SK-N-SH (cell line): Measurements from ENCODE around the gene DAGLA. TPM values are rescaled to one million over a fixed set of nuclear protein-coding genes. Genes with fewer than 3 reads are reported as not detected.

Experiments used
- CTCF ChIA-PET: fragments of 300-600, 350-600 bp; formaldehyde crosslinking; extraction: SDS; loops from one replicate; lab custom pipeline; 2021; lab: Yijun Ruan, JAX
- POLR2A ChIA-PET: fragments of 350-600 bp; sonication (Branson Sonifier 250); formaldehyde crosslinking; extraction: SDS; loops from one replicate; lab custom pipeline; 2020; ENCODE audit warnings: antibody characterized with exemption, inconsistent platforms; lab: Yijun Ruan, JAX
- DNase-seq: peaks from one replicate; pipeline ENCODE4 v3.0.0; 2012
- H2AFZ ChIP-seq: fragments of 200-600 bp; sonication (generic); 2 replicates; pipeline ENCODE4 v1.8.1; 2016; ENCODE audit warnings: antibody characterized with exemption, mild to moderate bottlenecking, low read depth
- H3F3A ChIP-seq: fragments of 200-600 bp; sonication (generic); replicated peaks from 2 replicates; pipeline ENCODE3; 2016; ENCODE audit warnings: antibody characterized with exemption, mild to moderate bottlenecking; ENCODE audit not compliant: insufficient read depth
- H3K27ac ChIP-seq, 2 experiments: fragments of 200-500 bp in 1 of 2; fragments of 200-600 bp in 1 of 2; sonication (Bioruptor generic) in 1 of 2; sonication (generic), shearing (Covaris generic) in 1 of 2; 2 replicates each; pipeline versions ENCODE4 v1.5.1 to v1.6.1; 2014 to 2016; ENCODE audit warnings: low read depth in 2 of 2, inconsistent platforms in 1 of 2, low read length in 1 of 2, mild to moderate bottlenecking in 1 of 2, mixed read lengths in 1 of 2
- H3K27me3 ChIP-seq: fragments of 200-600 bp; sonication (generic), shearing (Covaris generic); 2 replicates; pipeline ENCODE4 v1.6.1; 2016; ENCODE audit warnings: mixed run types; ENCODE audit not compliant: insufficient read depth
- H3K36me3 ChIP-seq, 2 experiments: fragments of 200-500 bp in 1 of 2; fragments of 200-600 bp in 1 of 2; sonication (Bioruptor generic) in 1 of 2; sonication (generic) in 1 of 2; replicated peaks in 1 of 2; 2 replicates each; pipeline versions ENCODE3 to v1.5.1; 2014 to 2016; ENCODE audit warnings: low read length in 1 of 2, mild to moderate bottlenecking in 1 of 2; ENCODE audit not compliant: insufficient read depth in 2 of 2, control insufficient read depth in 1 of 2
- H3K4me1 ChIP-seq, 2 experiments: fragments of 200-500 bp in 1 of 2; fragments of 200-600 bp in 1 of 2; sonication (Bioruptor generic) in 1 of 2; sonication (generic), shearing (Covaris generic) in 1 of 2; 2 replicates each; pipeline versions ENCODE4 v1.5.1 to v1.6.1; 2014 to 2016; ENCODE audit warnings: low read depth in 1 of 2, low read length in 1 of 2, mixed run types in 1 of 2; ENCODE audit not compliant: insufficient read depth in 2 of 2, control insufficient read depth in 1 of 2
- H3K4me2 ChIP-seq: fragments of 200-600 bp; sonication (generic), shearing (Covaris generic); 2 replicates; pipeline ENCODE4 v1.6.1; 2017; ENCODE audit warnings: mixed run types
- H3K4me3 ChIP-seq, 2 experiments: fragments of 200-500 bp in 1 of 2; fragments of 200-600 bp in 1 of 2; sonication (Bioruptor generic) in 1 of 2; sonication (generic), shearing (Covaris generic) in 1 of 2; 2 replicates each; pipeline versions ENCODE4 v1.5.1 to v1.8.1; 2014 to 2016; ENCODE audit warnings: low read depth in 2 of 2, inconsistent platforms in 1 of 2, low read length in 1 of 2, mild to moderate bottlenecking in 1 of 2, mixed read lengths in 1 of 2, moderate library complexity in 1 of 2
- H3K79me2 ChIP-seq: fragments of 200-600 bp; sonication (generic); 2 replicates; pipeline ENCODE4 v1.8.1; 2017; ENCODE audit warnings: mild to moderate bottlenecking; ENCODE audit not compliant: insufficient read depth
- H3K9ac ChIP-seq: fragments of 200-600 bp; sonication (generic); 2 replicates; pipeline ENCODE4 v1.6.1; 2017; ENCODE audit warnings: mixed run types
- H3K9me2 ChIP-seq: fragments of 200-600 bp; sonication (generic); 2 replicates; pipeline ENCODE4 v1.6.1; 2017; ENCODE audit warnings: mixed run types
- H3K9me3 ChIP-seq: fragments of 200-600 bp; sonication (generic); 2 replicates; pipeline ENCODE4 v1.6.1; 2017; ENCODE audit warnings: mixed run types, mild to moderate bottlenecking, moderate library complexity
- H4K20me1 ChIP-seq: fragments of 200-600 bp; sonication (generic); 2 replicates; pipeline ENCODE4 v1.6.1; 2017; ENCODE audit warnings: mild to moderate bottlenecking, mixed run types; ENCODE audit not compliant: insufficient read depth
- CHD2 ChIP-seq: fragments of 150-350 bp; IDR thresholded peaks from 2 replicates; pipeline ENCODE4 v1.6.1; 2018; ENCODE audit warnings: low read length; ENCODE audit not compliant: partially characterized antibody
- CTCF ChIP-seq: fragments of 200-600 bp; sonication (generic); IDR thresholded peaks from 2 replicates; pipeline ENCODE4 v1.6.1; 2017; ENCODE audit warnings: antibody characterized with exemption, mild to moderate bottlenecking, moderate library complexity
- ELF1 ChIP-seq: IDR thresholded peaks from 2 replicates; pipeline ENCODE4 v1.4.0; 2012
- FOXJ3 ChIP-seq: sonication (generic); formaldehyde crosslinking; IDR thresholded peaks from 2 replicates; pipeline ENCODE4 v1.5.1; 2020; ENCODE audit warnings: mild to moderate bottlenecking, missing genetic modification reagents
- FOXM1 ChIP-seq: IDR thresholded peaks from 2 replicates; pipeline ENCODE4 v1.4.0; 2012; ENCODE audit warnings: low read depth, mild to moderate bottlenecking
- GATA2 ChIP-seq: sonication (generic); formaldehyde crosslinking; IDR thresholded peaks from 2 replicates; pipeline ENCODE4 v1.5.0; 2020; ENCODE audit warnings: mild to moderate bottlenecking, missing genetic modification reagents
- MAX ChIP-seq: IDR thresholded peaks from 2 replicates; pipeline ENCODE4 v1.4.0; 2012; ENCODE audit warnings: low read depth
- NFIC ChIP-seq: IDR thresholded peaks from 2 replicates; pipeline ENCODE4 v1.4.0; 2012; ENCODE audit warnings: borderline replicate concordance
- PBX3 ChIP-seq: IDR thresholded peaks from 2 replicates; pipeline ENCODE4; 2012
- RAD21 ChIP-seq: IDR thresholded peaks from 2 replicates; pipeline ENCODE4 v1.6.1; 2012; ENCODE audit warnings: mild to moderate bottlenecking, low read length
- REST ChIP-seq: IDR thresholded peaks from 2 replicates; pipeline ENCODE4 v1.6.1; 2012; ENCODE audit warnings: mild to moderate bottlenecking, low read depth, low read length, moderate library complexity
- RXRA ChIP-seq: IDR thresholded peaks from 2 replicates; pipeline ENCODE4 v1.4.0; 2012; ENCODE audit warnings: low read depth, mild to moderate bottlenecking, borderline replicate concordance
- SIN3A ChIP-seq: IDR thresholded peaks from 2 replicates; pipeline ENCODE4 v1.6.1; 2012; ENCODE audit warnings: low read depth, mild to moderate bottlenecking, low read length, moderate library complexity, borderline replicate concordance
- TAF1 ChIP-seq: IDR thresholded peaks from 2 replicates; pipeline ENCODE4 v1.6.1; 2012; ENCODE audit warnings: low read depth, mild to moderate bottlenecking, low read length, moderate library complexity, borderline replicate concordance
- TCF12 ChIP-seq: IDR thresholded peaks from 2 replicates; pipeline ENCODE4 v1.4.0; 2012
- YY1 ChIP-seq: IDR thresholded peaks from 2 replicates; pipeline ENCODE4 v1.4.0; 2012; ENCODE audit warnings: low read depth, mild to moderate bottlenecking
- WGBS: methylation state at CpG from one replicate; pipeline ENCODE4 v1.1.6; 2017; ENCODE audit warnings: low lambda C conversion rate; 5-methylcytosine and 5-hydroxymethylcytosine counted together
- polyA plus RNA-seq, 3 experiments: library from polyadenylated mRNA; depleted of rRNA; stranded (reverse); fragments of >200 nt; gene quantifications; 2 replicates each; pipeline ENCODE4 v1.2.3, GENCODE V29; 2012
- TF ChIP-seq, protein P1 (sequence below): IDR thresholded peaks from 2 replicates; pipeline ENCODE4 v1.4.0; 2012; ENCODE audit warnings: low read depth, borderline replicate concordance

Gene DAGLA
- polyA plus RNA-seq, 1 of the 3 experiments (the other 2 are of a cell fraction), result 3.3 TPM

- WGBS, result no CpG with 5 or more reads among the region's 7 CpGs
- H3K4me3 ChIP-seq, result no peak overlapping the region
- H4K20me1 ChIP-seq, result no peaks in the 10 kb centered on the region
- H3K27me3 ChIP-seq, result no peaks in the 10 kb centered on the region
- no peak for DNase-seq
- ChIA-PET CTCF (interaction anchor here (1.0 to 2.5 kb wide), 4 partner anchors 9 to 61 kb away, joined by 4 to 14 read pairs (median 7); partner anchors contain the start of gene DAGLA), POLR2A (no interaction called here)
- H3K9me3 ChIP-seq, result no peaks in the 10 kb centered on the region
- no peak overlapping the region for H3K9ac ChIP-seq
- no peaks in the 10 kb centered on the region for H3K9me2 ChIP-seq
- H3K36me3 ChIP-seq, result peaks cover 0 to 35% of the 10 kb centered on the region in 2 experiments
- no peaks in the 10 kb centered on the region for H3K79me2 ChIP-seq
- no peak overlapping the region for H3K4me2 ChIP-seq
- no peak for TF ChIP-seq FOXJ3 (CRISPR knock-in tag)
- no peak for TF ChIP-seq YY1
- TF ChIP-seq TAF1, result no peak
- no peak for TF ChIP-seq FOXM1
- TF ChIP-seq MAX, result no peak
- TF ChIP-seq, protein P1, sequence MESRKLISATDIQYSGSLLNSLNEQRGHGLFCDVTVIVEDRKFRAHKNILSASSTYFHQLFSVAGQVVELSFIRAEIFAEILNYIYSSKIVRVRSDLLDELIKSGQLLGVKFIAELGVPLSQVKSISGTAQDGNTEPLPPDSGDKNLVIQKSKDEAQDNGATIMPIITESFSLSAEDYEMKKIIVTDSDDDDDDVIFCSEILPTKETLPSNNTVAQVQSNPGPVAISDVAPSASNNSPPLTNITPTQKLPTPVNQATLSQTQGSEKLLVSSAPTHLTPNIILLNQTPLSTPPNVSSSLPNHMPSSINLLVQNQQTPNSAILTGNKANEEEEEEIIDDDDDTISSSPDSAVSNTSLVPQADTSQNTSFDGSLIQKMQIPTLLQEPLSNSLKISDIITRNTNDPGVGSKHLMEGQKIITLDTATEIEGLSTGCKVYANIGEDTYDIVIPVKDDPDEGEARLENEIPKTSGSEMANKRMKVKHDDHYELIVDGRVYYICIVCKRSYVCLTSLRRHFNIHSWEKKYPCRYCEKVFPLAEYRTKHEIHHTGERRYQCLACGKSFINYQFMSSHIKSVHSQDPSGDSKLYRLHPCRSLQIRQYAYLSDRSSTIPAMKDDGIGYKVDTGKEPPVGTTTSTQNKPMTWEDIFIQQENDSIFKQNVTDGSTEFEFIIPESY, result no peak
- TF ChIP-seq PBX3, result no peak
- TF ChIP-seq RAD21, result no peak
- no peak for TF ChIP-seq GATA2 (CRISPR knock-in tag)
- TF ChIP-seq CTCF, result no peak
- no peak for TF ChIP-seq TCF12
- TF ChIP-seq REST, result no peak
- TF ChIP-seq ELF1, result no peak
- TF ChIP-seq RXRA, result no peak
- TF ChIP-seq CHD2, result no peak
- TF ChIP-seq SIN3A, result no peak
- no peak for TF ChIP-seq NFIC
- no peaks in the 10 kb centered on the region for H3F3A ChIP-seq
- H3K4me1 ChIP-seq, result no peaks in the 10 kb centered on the region
- no peak overlapping the region for H3K27ac ChIP-seq
- no peak overlapping the region for H2AFZ ChIP-seq
Observed at GRCh38 chr11:61738776-61739175, 58.6 kb downstream of the DAGLA start.
